NCI-H1930 (cell line): Measurements from ENCODE around the gene GSG1L.

Experiments
- DNase-seq, 2 experiments: peaks; one replicate each; lab custom pipeline; 2025; lab: John Stamatoyannopoulos, UW

Gene GSG1L

GRCh38 chr16:28062847-28063521, 530 bp downstream of the GSG1L start:
- no peak for DNase-seq

- DNase-seq: no peak
Measured at GRCh38 chr16:28062261-28062846, 1.2 kb downstream of the GSG1L start.

- no peak for DNase-seq
Measured at GRCh38 chr16:28061352-28062101, 2.0 kb downstream of the GSG1L start.

GRCh38 chr16:28059841-28060575, 3.5 kb downstream of the GSG1L start:
- DNase-seq: no peak

- no peak for DNase-seq
Measured at GRCh38 chr16:28058839-28059589, 4.5 kb downstream of the GSG1L start.

GRCh38 chr16:28057949-28058348, 5.6 kb downstream of the GSG1L start:
- DNase-seq: no peak

GRCh38 chr16:28053461-28053860, 10.1 kb downstream of the GSG1L start:
- DNase-seq: no peak

- no peak for DNase-seq
Measured at GRCh38 chr16:28052274-28053128, 11.0 kb downstream of the GSG1L start.

GRCh38 chr16:28051486-28051885, 12.0 kb downstream of the GSG1L start:
- no peak for DNase-seq

GRCh38 chr16:28042811-28043210, 20.7 kb downstream of the GSG1L start:
- no peak for DNase-seq

- DNase-seq: no peak
Measured at GRCh38 chr16:28041615-28042014, 21.9 kb downstream of the GSG1L start.

- no peak for DNase-seq
Measured at GRCh38 chr16:28040039-28040438, 23.5 kb downstream of the GSG1L start.

GRCh38 chr16:28039493-28039892, 24.0 kb downstream of the GSG1L start:
- DNase-seq: no peak

- DNase-seq: no peak
Measured at GRCh38 chr16:28038409-28038808, 25.1 kb downstream of the GSG1L start.

GRCh38 chr16:28035866-28036393, 27.6 kb downstream of the GSG1L start:
- DNase-seq: no peak

- no peak for DNase-seq
Measured at GRCh38 chr16:28033870-28034269, 29.6 kb downstream of the GSG1L start.

- no peak for DNase-seq
Measured at GRCh38 chr16:28029387-28030002, 34.0 kb downstream of the GSG1L start.

- no peak for DNase-seq
Measured at GRCh38 chr16:28027055-28027454, 36.5 kb downstream of the GSG1L start.

- DNase-seq: no peak
Measured at GRCh38 chr16:28025631-28026030, 37.9 kb downstream of the GSG1L start.

GRCh38 chr16:28019218-28019617, 44.3 kb downstream of the GSG1L start:
- DNase-seq: no peak
